ENCODE measurements around the gene LDLRAD4. TPM values are rescaled to one million over a fixed set of nuclear protein-coding genes. Genes with fewer than 3 reads are reported as not detected.

LDLRAD4 gene
- total and polyA plus RNA-seq, 11 donors: 10.4 to 44.0 (median 29.6) TPM

GRCh38 chr18:13376298-13376840, 157.8 kb downstream of the LDLRAD4 start:
- ATAC-seq: no peak
- intact Hi-C loops (cut with DNase I): loop anchor here in 5 of 10 donors (5.0 to 10.0 kb wide), 5 partner anchors 74 to 159 kb away; partner anchors contain the start of gene LDLRAD4 (in 2 of the 5)
- H3K4me1 ChIP-seq: peaks cover 0 to 74% (median 55%) of the 10 kb centered on the region in 12 donors
- TF ChIP-seq POLR2A (IDR thresholded peaks at IDR 0.05): no peak
- no peak for TF ChIP-seq CTCF (IDR thresholded peaks at IDR 0.05)
- H3K4me3 ChIP-seq: no peak overlapping the region
- H3K9me3 ChIP-seq: no peaks in the 10 kb centered on the region
- no peaks in the 10 kb centered on the region for H3K27me3 ChIP-seq
- 94 to 96% (median 94%) methylated on average over 20 to 23 of the region's 23 CpGs for WGBS, 4 donors
- DNase-seq: no peak
- H3K36me3 ChIP-seq: no peaks in the 10 kb centered on the region
- H3K27ac ChIP-seq: peak overlapping the region in 3 of 12 donors; percentile 66 to 80 (median 73)

- H3K27me3 ChIP-seq: no peaks in the 10 kb centered on the region
- H3K36me3 ChIP-seq: no peaks in the 10 kb centered on the region
- intact Hi-C loops (cut with DNase I): loop anchor here in 5 of 10 donors (5.0 to 10.0 kb wide), 5 partner anchors 75 to 160 kb away; partner anchors contain the start of gene LDLRAD4 (in 2 of the 5)
- no peak overlapping the region for H3K4me3 ChIP-seq
- ATAC-seq (no peak), DNase-seq (no peak)
- peak overlapping the region in 3 of 12 donors; percentile 10 to 73 (median 60) for H3K27ac ChIP-seq
- TF ChIP-seq CTCF (IDR thresholded peaks at IDR 0.05): no peak
- no peak for TF ChIP-seq POLR2A (IDR thresholded peaks at IDR 0.05)
- H3K9me3 ChIP-seq: no peaks in the 10 kb centered on the region
- H3K4me1 ChIP-seq: peaks cover 0 to 79% (median 60%) of the 10 kb centered on the region in 12 donors
- WGBS, 4 donors: 64 to 71% (median 66%) methylated on average over 14 of the region's 14 CpGs
Measured at GRCh38 chr18:13376841-13377351, 158.3 kb downstream of the LDLRAD4 start.

GRCh38 chr18:13377496-13377895, 158.9 kb downstream of the LDLRAD4 start:
- no peaks in the 10 kb centered on the region for H3K27me3 ChIP-seq
- H3K9me3 ChIP-seq: no peaks in the 10 kb centered on the region
- no peaks in the 10 kb centered on the region for H3K36me3 ChIP-seq
- DNase-seq (peak in 1 of 5 donors; percentile 51), ATAC-seq (peak in 2 of 4 donors; percentile 8 to 19)
- 51 to 75% (median 62%) methylated on average over 8 of the region's 8 CpGs for WGBS, 4 donors
- H3K27ac ChIP-seq: peak overlapping the region in 4 of 12 donors; percentile 4 to 73 (median 35)
- peaks cover 0 to 78% (median 63%) of the 10 kb centered on the region in 12 donors for H3K4me1 ChIP-seq
- TF ChIP-seq CTCF (IDR thresholded peaks at IDR 0.05): no peak
- H3K4me3 ChIP-seq: no peak overlapping the region
- intact Hi-C loops (cut with DNase I): loop anchor here in 5 of 10 donors (5.0 to 10.0 kb wide), 5 partner anchors 75 to 160 kb away; partner anchors contain the start of gene LDLRAD4 (in 2 of the 5)

GRCh38 chr18:13378150-13378549, 159.6 kb downstream of the LDLRAD4 start:
- H3K36me3 ChIP-seq: no peaks in the 10 kb centered on the region
- H3K4me3 ChIP-seq: no peak overlapping the region
- H3K27ac ChIP-seq: peak overlapping the region in 5 of 12 donors; percentile 4 to 73 (median 22)
- intact Hi-C loops (cut with DNase I): loop anchor here in 6 of 10 donors (1.0 to 10.0 kb wide), 6 partner anchors 76 to 161 kb away; partner anchors contain the start of gene LDLRAD4 (in 2 of the 6)
- no peak for ATAC-seq
- TF ChIP-seq POLR2A (IDR thresholded peaks at IDR 0.05) (no peak), CTCF (IDR thresholded peaks at IDR 0.05) (no peak)
- no peaks in the 10 kb centered on the region for H3K9me3 ChIP-seq
- 85 to 92% (median 90%) methylated on average over 8 to 9 of the region's 9 CpGs for WGBS, 4 donors
- no peaks in the 10 kb centered on the region for H3K27me3 ChIP-seq
- peaks cover 0 to 83% (median 69%) of the 10 kb centered on the region in 12 donors for H3K4me1 ChIP-seq
- no peak for DNase-seq
